GM19238 (cell line): ENCODE data around the gene NPHS1.
"Not testable (repeated sequence)": the region's sequence is repeated elsewhere in the genome, so short reads cannot be mapped to it uniquely, and the experiment has no call there.

Experiments
- DNase-seq: peaks from one replicate; pipeline ENCODE4 v3.0.0; 2011; ENCODE audit warnings: low spot score; ENCODE audit not compliant: insufficient read length

Gene NPHS1

DNA sequence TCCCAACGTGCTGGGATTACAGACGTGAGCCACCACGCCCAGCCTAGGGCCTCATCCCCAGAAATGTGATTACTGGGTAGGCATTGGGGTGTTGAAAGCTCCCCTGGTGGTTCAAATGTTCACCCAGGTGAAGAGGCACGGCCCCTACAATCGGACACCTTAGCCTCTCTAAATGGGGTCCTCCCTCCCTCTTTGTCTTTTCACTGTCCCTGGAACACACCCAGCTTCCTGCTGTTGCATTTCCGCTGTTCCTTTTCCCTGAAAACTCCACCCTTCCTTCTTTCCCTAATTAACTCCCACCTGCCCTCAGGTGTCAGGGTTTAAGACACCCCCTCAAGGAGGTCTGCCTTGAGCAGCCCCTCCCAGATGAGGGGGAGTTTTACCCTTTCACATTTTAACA is 36.0 kb downstream of the NPHS1 start:
- DNase-seq = no peak

DNA sequence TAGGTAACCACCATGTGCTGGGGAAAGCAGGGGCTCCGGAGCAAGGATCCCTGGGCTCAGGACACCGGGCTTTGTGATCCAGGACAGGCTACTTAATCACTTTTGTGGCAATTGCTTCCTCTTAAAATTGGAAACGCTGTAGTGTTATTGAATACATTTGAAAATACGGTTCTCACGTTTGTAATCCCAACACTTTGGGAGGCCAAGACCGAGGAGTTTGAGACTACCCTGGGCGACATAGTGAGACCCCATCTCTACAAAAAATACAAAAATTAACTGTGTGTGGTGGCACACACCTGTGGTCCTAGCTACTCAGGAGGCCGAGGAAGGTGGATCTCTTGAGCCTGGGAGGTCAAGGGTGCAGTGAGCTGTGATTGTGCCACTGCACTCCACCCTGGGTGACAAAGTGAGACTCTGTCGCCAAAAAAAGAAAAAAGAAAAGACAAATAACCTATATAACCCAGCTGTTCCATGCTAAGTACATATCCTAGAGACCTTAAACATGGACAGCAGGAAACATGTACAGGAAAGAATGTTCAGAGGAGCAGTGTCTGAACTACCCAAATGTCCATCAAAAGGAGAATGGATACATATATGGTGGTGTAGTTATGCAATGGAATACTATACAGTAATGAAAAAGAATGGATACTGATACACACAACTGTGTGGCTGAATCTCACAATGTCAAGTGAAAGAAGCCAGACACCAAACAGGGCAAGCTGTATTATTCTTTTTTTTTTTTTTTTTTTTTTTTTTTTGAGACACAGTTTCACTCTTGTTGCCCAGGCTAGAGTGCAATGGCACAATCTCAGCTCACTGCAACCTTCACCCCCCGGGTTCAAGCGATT is 39.0 kb downstream of the NPHS1 start:
- DNase-seq = no peak

DNA sequence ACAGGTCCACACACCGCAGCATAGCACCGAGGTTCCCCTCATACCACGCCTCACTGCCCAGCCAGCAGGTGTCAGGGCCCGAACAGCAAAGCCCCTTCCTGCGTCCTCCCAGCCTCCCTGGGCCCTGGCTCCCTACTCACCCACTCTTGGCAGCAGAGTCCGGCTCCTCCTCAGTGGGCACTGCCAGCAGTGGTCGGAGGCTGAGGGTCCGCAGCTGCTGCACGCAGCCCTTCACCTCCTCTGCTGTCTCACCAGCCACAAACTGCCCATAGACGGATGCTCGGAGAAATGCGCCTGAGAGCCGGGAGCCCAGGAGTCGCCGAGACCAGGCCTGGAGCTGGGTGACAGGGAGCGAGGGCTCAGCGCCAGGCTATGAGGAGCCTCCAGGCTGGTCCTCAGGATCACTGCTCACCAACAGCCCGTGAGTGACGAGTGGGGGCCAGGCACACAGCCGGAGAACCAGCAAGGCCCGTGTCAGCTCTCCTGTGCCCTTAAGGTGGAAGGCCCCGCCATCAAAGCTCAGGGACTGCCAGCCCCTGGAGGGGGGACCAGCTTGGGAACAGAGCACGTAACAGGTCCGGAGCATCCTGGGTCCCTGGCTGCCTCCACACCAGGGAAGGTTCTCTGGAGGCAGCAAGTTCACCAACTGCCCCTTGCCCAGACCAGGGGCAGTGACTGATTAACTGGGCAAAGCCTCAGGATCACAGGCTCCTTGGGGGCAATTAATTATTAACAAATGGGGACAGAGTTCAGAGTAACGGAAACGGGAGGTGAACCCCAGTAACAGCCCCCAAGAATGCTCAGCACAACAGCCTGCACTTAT is 39.9 kb downstream of the NPHS1 start, which contains the start of gene PRODH2:
Gene PRODH2, minus strand, starts transcription at position 626 of the 823 bp plus-strand sequence. Its CDS starts 40 bp downstream, at position 586.
- DNase-seq = no peak

DNA sequence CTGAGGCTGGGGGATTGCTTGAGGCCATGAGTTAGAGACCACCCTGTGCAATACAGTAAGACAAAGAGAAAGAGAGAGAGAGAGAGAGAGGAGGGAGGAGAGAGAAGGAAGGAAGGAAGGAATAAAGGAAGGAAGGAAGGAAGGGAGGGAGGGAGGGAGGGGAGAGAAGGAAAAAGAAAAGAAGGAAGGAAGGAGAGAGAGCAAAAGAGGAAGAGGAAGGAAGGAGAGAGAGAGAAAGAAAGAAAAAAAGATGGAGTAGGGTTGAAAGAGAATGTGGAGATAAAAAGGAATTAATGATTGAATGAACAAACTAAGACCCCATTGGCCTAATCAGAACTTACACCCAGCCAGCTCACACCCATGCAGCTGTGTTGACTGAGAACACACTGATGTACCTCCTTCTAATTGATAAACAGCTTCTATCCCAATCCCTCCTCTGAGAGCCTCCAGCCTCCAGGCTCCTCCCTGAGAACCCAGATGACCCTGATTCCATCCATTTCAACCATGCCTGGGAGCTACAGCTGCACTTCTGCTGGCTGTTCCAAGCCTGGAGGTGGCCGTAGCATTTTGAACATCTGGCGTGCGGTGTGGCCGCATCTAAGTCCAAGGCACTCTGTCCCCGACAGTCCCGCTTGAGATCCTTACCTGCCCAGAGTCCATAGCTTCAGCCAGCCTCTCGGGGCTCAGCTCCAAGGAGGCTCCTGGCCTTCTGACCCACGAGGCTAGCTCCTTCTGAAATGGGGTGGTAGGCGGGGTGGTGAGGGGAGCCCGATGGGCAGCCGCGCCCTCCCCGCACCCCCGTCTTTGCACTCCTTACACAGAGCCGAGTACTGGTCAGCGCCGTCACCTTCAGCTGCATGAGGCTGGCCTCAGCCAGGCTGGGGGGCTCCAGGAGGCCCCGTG is 40.7 kb downstream of the NPHS1 start:
- no peak for DNase-seq

DNA sequence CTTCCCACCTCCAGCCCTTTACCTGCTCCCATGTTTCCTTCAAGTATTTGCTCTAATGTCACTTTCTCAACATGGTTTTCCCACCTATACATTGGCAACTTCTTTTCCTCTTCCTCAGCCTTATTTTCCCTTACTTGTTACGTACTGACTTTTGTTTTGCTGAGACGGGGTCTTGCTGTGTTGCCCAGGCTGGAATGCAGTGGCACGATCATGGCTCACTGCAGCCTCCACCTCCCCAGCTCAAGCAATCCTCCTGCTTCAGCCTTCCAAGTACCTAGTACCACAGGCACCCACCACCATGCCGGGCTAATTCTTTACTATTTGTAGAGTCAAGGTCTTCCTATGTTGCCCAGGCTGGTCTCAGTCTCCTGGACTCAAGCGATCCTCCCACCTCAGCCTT is 44.7 kb downstream of the NPHS1 start:
- no peak for DNase-seq

DNA sequence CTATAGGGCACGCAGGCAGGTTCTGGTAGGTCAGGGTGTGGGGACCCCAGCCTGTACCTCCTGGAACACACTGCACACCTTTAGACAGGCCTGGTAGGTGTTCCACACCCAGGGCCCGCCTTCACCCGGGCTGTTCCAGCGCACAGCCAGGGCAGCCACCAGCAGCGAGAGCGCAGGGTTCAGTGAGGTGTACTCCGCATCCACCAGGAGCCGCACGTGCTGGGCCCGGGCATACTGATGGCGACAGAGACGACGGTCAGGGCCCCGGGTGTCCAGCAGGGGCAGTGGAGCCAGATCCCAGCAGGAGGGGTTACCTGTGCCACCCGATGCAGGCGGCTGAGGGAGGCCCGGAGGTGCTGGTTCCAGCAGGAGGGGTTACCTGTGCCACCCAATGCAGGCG is 45.7 kb downstream of the NPHS1 start:
- no peak for DNase-seq

DNA sequence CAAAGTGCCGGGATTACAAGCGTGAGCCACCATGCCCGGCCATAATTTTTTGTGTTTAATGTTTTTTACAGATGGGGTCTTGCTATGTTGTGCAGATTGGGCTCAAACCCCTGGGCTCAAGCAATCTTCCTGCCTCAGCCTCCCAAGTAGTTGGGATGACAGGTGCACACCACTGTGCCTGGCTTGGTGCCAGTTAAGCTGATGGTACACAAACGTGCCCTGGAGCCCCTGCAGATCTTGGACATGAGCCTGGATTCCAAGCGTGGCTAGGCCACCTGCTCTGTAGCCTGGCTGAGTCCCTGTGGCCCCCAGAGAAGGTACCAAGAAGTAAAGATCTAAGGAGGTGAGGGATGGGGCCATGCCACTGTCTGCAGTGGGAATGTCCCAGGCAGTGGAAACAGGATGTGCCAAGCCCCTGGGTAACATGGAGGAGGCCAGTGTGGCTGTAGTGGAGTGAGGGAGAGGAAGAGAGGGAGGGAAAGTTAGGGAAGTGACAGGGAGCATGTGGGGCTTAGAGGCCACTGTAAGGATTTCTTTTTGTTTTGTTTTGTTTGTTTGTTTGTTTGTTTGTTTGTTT is 46.7 kb downstream of the NPHS1 start:
- DNase-seq = no peak

DNA sequence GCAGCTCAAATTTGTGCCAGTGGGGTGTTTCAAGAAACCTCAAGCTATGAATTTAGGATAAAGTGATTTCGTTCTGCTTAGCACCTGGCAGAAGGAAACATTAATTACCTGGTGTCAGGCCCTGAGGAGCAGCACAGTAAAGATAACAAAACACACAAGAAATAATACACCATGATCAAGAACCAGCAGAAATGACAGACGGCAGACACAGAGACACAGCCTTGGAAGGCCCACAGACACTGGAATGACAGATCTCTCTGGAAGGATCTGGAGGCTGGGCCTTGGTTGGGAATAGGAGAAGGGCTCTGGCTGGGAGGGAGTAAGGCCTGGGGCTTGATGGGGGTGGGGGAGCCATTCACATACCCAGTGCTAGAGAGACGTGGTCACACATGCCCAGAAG is 50.5 kb downstream of the NPHS1 start:
- DNase-seq = no peak

DNA sequence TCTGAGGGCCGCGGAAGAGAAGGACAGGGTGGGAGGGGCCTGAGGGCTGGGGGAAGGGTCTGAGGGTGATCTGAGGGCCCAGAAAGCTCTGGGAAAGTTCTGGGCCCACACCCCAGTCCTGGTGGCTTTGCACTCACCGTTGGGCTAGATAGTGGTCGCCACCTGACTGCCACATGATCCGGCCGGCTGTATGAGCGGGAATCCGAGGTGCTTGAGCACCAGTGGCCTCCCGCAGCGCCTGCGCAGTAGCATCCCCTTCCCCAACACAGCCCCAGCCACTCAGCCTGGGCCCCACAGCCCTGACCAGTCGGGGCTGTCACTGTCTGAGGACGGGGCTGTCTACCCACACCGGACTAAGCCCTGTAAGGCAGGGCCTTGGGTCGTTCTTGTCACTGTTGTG is 54.6 kb downstream of the NPHS1 start:
- DNase-seq = no peak

DNA sequence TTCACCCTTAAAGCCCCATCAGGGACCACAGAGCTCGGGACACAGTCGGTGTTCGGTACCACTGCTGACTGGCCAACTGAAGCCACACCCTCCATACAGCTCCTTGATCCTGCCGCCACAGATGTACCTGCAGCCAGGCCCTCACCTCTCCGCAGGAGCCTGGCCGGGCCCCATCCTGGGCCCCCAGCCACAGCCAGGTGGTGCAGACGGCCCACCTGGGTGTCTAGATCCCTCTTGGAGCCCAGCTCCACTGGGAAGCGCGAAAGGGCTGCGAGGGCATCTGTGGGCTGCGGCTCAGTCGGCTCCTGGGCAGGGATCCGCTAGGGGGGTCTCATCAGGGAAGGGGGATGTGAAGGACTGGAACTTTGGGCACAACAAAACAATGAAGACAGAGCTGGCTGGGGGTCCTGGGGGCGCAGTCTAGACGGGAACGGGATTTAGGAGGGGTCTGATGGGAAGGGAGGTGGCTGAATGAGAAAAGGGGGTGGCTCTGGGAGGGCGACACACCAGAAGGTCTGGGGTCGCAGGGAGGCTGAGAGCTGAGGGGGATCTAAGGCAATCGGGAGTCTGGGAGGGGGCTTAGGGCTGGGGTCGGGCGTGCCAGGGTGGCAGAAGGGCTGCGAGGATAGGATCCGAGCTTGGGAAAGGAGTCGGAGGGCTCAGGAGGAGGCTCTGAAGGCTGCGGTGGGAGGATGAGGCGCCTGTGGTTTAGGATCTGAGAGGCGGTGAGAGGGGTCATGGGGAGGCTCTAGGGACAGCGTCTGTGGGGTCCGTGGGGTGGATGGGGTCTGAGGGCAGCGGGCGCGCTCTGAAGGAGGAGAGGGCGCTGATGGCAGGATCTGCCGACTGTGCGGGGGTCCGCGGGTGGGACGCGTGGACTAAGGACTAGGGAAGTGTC is 55.4 kb downstream of the NPHS1 start:
- no peak for DNase-seq

DNA sequence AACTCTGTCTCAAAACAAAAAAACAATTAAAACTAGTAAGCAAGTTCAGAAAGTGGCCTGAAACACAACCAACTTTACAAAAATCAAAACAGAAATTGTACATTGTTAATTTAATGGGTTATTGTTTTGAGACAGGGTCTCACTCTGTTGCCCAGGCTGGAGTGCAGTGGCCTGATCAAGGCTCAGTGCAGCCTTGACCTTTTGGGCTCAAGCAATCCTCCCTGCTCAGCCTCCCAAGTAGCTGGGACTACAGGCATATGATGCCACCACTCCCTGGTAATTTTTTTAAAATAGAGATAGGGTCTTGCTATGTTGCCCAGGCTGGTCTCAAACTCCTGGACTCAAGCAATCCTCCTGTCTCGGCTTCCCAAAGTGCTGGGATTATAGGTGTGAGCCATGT is 56.7 kb downstream of the NPHS1 start:
- DNase-seq = not testable (repeated sequence)

DNA sequence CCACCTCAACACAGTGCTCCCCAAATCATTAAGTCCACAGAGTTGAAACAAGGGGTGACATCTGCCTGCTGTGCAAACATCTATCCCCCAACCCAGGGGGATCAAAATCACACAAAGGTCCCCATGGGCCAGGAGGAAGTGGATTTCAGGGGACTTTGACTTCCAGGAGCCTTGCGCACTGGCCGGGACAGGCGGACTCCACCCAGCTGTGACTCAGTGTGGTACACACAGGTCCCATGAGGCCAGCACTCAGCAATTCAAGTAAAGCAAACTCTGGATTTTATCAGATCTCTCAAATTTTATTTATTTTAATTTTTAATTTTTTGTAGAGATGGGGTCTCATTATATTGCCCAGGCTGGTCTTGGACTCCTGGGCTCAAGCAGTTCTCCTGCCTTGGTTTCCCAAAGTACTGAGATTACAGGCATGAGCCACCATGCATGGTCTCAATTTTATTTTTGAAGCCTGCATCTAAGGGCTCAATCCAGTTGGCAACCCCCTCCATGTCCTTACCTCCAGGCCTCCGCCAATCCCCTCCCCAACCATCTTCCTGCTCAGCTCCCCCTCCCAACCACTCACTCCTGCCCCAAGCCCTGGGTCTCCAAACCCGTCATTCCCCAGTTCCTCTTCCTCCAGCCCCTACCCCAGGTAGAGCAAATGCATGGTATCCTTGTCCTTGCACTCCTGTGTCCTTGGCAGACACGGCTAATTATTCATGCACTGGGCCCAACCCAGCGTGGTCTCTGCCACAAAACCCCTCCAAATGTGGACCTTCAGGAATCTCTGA is 58.7 kb downstream of the NPHS1 start:
- DNase-seq = no peak

DNA sequence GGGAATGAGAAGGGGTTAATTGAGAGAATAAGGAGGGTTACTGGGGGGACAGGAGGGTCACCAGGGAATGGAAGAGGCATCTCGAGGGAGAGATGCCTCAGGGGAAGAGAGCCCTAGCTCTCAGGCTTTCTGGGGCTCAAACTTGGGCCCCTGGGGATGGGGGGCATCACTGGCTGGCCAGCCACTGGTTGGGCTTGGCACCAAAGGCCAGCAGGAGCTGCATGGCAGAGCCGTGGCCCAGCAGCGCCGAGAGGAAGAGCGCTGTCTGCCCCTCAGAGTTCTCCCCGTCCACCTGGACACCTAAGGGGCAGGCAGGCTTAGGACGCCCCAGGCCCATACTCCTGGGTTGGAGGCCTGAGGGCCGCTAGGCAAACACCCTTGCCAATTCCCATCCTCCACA is 59.4 kb downstream of the NPHS1 start:
- no peak for DNase-seq

DNA sequence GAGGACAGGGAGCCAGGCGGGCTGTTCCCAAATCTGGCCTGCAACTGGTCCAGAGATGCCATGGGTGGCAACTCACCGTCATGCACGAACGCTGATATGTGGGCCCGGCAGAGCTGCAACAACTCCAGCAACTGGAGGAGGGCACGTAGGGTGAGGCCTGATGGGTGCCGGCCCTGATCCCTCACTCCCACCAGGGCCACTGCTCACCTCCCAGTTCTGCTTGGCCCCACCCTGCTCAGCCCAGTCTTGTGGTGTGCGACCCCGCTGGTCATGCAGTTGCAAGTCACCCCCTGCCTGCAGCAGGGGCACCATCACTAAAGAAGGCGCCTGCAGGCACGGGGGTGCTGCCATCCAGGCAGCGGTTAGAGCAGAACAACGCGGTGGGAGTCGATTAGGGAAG is 60.0 kb downstream of the NPHS1 start:
- no peak for DNase-seq

DNA sequence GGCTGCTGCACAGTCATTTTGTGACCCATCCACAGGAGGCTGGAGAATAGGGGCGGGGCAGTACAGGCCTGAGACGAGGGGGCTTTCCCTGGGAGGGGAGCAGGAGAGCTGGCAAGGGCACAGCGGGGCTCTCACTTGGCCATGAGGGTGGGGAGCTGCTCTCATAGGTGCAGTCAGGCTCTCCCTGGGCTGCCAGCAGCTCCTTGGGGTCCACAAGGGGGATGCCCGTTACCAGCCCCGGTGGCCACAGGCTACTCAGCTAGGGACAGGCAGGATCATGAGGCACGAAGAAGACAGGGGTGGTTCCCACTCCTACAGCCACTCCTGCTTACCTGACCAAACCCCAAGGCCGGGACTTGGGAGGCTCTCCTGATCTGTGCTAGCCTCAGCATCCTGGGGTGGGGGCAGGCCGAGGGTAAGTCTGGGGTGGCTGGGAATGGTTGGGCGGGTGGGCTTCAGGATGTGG is 60.5 kb downstream of the NPHS1 start:
- DNase-seq = no peak

DNA sequence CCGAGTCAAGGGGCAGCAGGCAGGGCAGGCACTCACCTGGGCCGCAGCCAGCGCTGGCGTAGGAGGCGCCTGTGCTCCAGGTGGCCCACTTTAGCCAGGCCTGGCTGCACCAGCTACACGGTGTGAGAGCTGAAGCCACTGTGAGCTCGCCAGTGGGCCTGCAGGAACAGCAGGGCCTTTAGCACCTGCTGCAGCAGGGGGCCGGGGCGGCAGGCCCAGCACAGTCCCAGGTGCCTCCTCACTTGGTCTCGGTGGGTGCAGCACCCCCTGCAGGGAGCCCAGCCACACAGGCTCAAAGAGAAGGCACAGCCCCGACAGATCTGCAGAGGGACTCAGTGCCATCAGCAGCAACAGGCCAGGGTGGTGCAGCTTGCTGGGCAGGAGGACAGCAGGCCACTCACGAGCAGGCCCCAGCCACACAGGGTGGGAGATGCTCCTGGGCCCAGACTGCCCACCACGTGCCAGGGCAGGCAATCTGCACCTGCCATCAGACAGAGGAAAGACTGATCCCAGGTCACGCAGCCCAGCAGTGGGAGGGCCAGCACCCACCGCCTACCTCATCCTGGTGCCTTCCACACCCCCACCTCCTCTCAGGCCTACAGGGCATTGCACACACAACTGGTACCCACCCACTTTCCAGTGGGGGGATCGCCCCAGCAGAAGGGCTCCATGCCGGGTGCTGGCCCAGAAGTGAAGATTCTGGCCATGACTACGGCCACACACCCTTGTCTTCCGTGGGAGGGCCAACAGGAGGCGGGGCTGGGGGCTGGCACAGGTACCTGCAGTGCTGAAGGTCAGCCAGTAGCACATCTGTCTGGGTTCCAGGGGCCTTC is 61.1 kb downstream of the NPHS1 start:
- no peak for DNase-seq

DNA sequence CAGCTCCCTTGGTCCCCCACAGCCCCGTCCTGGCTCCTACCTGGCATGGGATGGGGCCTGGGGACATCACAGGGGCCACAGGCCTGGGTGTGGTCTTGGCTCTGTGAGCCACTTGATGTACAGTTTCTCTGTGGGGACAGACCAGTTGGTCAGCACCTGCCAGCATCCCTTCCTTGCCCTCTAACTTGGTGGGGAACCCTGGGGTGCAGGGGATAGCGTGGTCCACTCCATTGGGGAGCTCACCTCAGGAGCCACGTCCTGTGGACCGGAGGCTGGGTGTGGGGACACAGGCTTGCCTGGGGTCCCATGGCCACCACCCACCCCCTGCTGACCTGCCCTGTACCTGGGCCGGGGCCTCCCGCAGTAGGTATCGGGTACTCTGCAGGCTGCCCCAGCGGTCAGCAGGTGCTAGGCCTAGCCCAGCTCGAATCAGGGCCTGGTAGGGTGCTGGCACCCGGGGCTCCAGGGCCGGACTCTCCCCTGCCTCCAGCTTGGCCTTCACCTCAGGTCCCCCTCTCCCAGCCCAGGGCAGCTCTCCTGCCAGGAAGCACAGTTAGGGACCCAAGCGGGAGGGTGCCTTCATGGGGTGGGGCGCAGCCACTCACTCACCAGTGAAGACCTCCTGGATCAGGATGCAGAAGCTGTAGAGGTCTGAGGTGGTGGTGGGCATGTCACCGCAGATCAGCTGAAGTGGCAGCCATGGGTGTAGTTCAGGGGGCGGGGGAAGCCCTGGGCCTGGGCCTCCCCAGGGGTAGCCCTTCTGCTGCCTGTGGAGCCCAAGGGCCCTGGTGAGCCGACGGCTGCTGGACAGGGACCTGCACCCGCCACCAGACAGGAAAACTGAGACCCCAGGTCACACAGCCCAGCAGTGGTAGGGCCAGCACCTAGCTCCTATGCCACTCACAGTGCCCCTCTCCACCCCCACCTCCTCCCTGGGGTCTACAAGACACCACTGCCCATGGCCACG is 62.0 kb downstream of the NPHS1 start:
- no peak for DNase-seq
